ENCODE measurements around the gene WDTC1. TPM values are rescaled to one million over a fixed set of nuclear protein-coding genes. Genes with fewer than 3 reads are reported as not detected.
"Not testable (repeated sequence)": the region's sequence is repeated elsewhere in the genome, so short reads cannot be mapped to it uniquely, and the experiment has no call there.

WDTC1 gene
- total and polyA plus RNA-seq, 2 of the 13 experiments (the other 11 are each of a cell fraction or from before 2014, with no cell fraction given) = 5.5 TPM

GRCh38 chr1:27220702-27221497, 13.5 kb upstream of the WDTC1 start:
- H3K4me3 ChIP-seq (replicated peaks in 1 of 3; ENCODE audit: insufficient read depth in 1 of 3, low read depth in 2 of 3, low read length in 3 of 3); intact Hi-C loops (cut with micrococcal nuclease; ENCODE audit: unreplicated experiment); H3K9ac ChIP-seq (ENCODE audit: insufficient read depth, low read depth, low read length); BruUV-seq (replicated peaks); in situ Hi-C loops (cut with HindIII; ENCODE audit: extremely low pct_ligation_motif_present, low pct_unique_long_range_greater_than_20kb); H2AFZ ChIP-seq (ENCODE audit: low read length); H4K20me1 ChIP-seq (ENCODE audit: insufficient read depth, low read length); H3K79me2 ChIP-seq (ENCODE audit: insufficient read depth, low read length); H3K4me1 ChIP-seq (ENCODE audit: insufficient read depth, low read length); FAIRE-seq; H3K9me3 ChIP-seq (ENCODE audit: low read length); ATAC-seq; POLR2A ChIA-PET; H3K27ac ChIP-seq (ENCODE audit: extremely low read length, insufficient read depth, low read length); CTCF ChIA-PET (ENCODE audit: low intra/inter-chr PET ratio, low total read pairs); H3K4me2 ChIP-seq (ENCODE audit: low read depth, low read length); H3K27me3 ChIP-seq (ENCODE audit: control insufficient read depth in 1 of 2, insufficient read depth in 2 of 2, low read length in 2 of 2); DNase-seq (ENCODE audit: low spot score); H3K36me3 ChIP-seq (replicated peaks in 1 of 2; ENCODE audit: control insufficient read depth in 1 of 2, insufficient read depth in 2 of 2, low read length in 2 of 2): not testable (repeated sequence)
- TF ChIP-seq ZNF7 (CRISPR knock-in tag; IDR thresholded peaks at IDR 0.05) = peak; percentile 75
- WGBS (ENCODE audit: low lambda C conversion rate) = 22% methylated on average over 5 of the region's 5 CpGs

DNA sequence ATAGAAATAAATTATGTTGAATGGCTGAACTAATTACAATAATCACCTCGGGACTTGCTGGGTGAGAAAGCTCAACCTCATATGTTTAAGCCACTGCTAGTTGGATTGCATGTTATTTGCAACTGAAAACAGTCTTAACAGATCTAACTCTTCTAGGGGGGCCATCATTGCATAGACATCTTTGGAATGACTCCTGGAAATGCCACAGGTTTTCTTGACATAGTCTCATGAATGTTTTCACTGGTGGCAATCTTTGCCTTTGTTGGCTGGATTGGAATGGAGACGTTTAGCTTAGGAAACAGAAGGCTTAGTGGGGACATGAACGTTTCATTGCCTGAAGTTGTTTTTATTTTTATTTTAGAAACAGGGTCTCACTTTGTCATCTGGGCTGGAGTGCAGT, 8.8 kb upstream of the WDTC1 start:
- TF ChIP-seq ZNF589 (CRISPR knock-in tag; conservative IDR thresholded peaks at IDR 0.05) = no peak
- TF ChIP-seq ZKSCAN1 (IDR thresholded peaks at IDR 0.05; ENCODE audit: low read length) = no peak
- no peak for TF ChIP-seq MTERF4 (CRISPR knock-in tag; IDR thresholded peaks at IDR 0.05)
- no peak for TF ChIP-seq FOXJ3 (CRISPR knock-in tag; IDR thresholded peaks at IDR 0.05; ENCODE audit: borderline replicate concordance)

More for the DNA sequence above, 8.8 kb upstream of the WDTC1 start:
- ATAC-seq (no peak), DNase-seq (ENCODE audit: low spot score) (no peak), FAIRE-seq (no peak)
- ChIA-PET CTCF (ENCODE audit: low intra/inter-chr PET ratio, low total read pairs) (no interaction called here), POLR2A (no interaction called here)
- Histone ChIP-seq H3K9ac (ENCODE audit: insufficient read depth, low read depth, low read length) (no peak overlapping the region), H3K4me3 (replicated peaks in 1 of 3; ENCODE audit: insufficient read depth in 1 of 3, low read depth in 2 of 3, low read length in 3 of 3) (no peak overlapping the region), H4K20me1 (ENCODE audit: insufficient read depth, low read length) (no peaks in the 10 kb centered on the region), H3K27me3 (ENCODE audit: control insufficient read depth in 1 of 2, insufficient read depth in 2 of 2, low read length in 2 of 2) (no peaks in the 10 kb centered on the region), H2AFZ (ENCODE audit: low read length) (no peak overlapping the region), H3K36me3 (replicated peaks in 1 of 2; ENCODE audit: control insufficient read depth in 1 of 2, insufficient read depth in 2 of 2, low read length in 2 of 2) (no peaks in the 10 kb centered on the region), H3K4me1 (ENCODE audit: insufficient read depth, low read length) (no peaks in the 10 kb centered on the region), H3K4me2 (ENCODE audit: low read depth, low read length) (no peak overlapping the region), H3K9me3 (ENCODE audit: low read length) (no peaks in the 10 kb centered on the region), H3K27ac (ENCODE audit: extremely low read length, insufficient read depth, low read length) (no peak overlapping the region), H3K79me2 (ENCODE audit: insufficient read depth, low read length) (no peaks in the 10 kb centered on the region)
- in situ Hi-C loops (cut with HindIII; ENCODE audit: extremely low pct_ligation_motif_present, low pct_unique_long_range_greater_than_20kb) = no loop called here
- 0% methylated on average over 3 of the region's 3 CpGs for WGBS (ENCODE audit: low lambda C conversion rate)
- intact Hi-C loops (cut with micrococcal nuclease; ENCODE audit: unreplicated experiment) = no loop called here
- no TSS peak for BruUV-seq (replicated peaks)
